B cell (primary cell): ENCODE measurements around the gene OLIG2.

Source experiments
- EZH2 ChIP-seq: IDR thresholded peaks from 2 replicates; pipeline ENCODE4 v1.6.1; 2012; ENCODE audit warnings: borderline replicate concordance, low read depth, mild to moderate bottlenecking, moderate library complexity, low read length; ENCODE audit not compliant: insufficient read depth, poor library complexity, severe bottlenecking
- TF ChIP-seq, protein P1 (sequence below): fragments of 200-600 bp; IDR thresholded peaks from one replicate; pipeline ENCODE4 v1.8.0; 2022; ENCODE audit warnings: antibody characterized with exemption, mild to moderate bottlenecking

DNA sequence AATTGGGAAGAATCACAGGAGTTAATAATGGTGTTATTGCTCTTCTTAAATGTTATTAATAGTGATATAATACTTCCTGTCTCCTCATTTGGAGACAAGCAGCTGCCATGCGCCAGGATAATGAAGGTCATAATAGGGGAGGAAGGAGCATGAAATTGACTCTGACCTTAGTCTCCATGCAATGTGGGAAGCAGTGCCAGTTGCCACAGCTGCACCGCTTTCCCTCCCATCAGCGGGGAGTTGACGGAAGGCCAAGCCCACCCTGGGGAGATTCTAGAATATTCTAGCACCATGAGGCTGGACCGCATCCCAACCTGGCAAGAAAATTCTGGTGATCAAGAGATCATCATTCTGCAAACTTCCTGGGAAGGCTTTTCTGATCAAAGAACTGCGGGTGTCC is 33.2 kb downstream of the OLIG2 start:
- TF ChIP-seq, protein P1, sequence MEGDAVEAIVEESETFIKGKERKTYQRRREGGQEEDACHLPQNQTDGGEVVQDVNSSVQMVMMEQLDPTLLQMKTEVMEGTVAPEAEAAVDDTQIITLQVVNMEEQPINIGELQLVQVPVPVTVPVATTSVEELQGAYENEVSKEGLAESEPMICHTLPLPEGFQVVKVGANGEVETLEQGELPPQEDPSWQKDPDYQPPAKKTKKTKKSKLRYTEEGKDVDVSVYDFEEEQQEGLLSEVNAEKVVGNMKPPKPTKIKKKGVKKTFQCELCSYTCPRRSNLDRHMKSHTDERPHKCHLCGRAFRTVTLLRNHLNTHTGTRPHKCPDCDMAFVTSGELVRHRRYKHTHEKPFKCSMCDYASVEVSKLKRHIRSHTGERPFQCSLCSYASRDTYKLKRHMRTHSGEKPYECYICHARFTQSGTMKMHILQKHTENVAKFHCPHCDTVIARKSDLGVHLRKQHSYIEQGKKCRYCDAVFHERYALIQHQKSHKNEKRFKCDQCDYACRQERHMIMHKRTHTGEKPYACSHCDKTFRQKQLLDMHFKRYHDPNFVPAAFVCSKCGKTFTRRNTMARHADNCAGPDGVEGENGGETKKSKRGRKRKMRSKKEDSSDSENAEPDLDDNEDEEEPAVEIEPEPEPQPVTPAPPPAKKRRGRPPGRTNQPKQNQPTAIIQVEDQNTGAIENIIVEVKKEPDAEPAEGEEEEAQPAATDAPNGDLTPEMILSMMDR: no peak
- TF ChIP-seq EZH2: no peak
